Mesenchymal stem cell (in vitro differentiated cells and primary cell): ENCODE measurements around the gene ACACB.

ENCODE experiments used
- DNase-seq: peaks from one replicate; pipeline ENCODE4 v3.0.0-alpha.2; 2013
- H2AFZ ChIP-seq: one replicate; pipeline ENCODE4 v1.6.1; 2013; ENCODE audit warnings: low read depth, mild to moderate bottlenecking, control low read depth, inconsistent platforms, low read length, moderate library complexity
- H2AK5ac ChIP-seq: 2 replicates; pipeline ENCODE4 v1.6.1; 2013; ENCODE audit warnings: low read length, moderate library complexity, mild to moderate bottlenecking, inconsistent platforms; ENCODE audit not compliant: severe bottlenecking
- H2BK120ac ChIP-seq: one replicate; pipeline ENCODE4 v1.6.1; 2013; ENCODE audit warnings: low read depth, mild to moderate bottlenecking, inconsistent platforms, low read length, moderate library complexity
- H2BK12ac ChIP-seq, 2 experiments: one replicate each; pipeline ENCODE4 v1.6.1; 2013; ENCODE audit warnings: inconsistent platforms in 2 of 2, low read length in 2 of 2, mild to moderate bottlenecking in 2 of 2, moderate library complexity in 2 of 2, control low read depth in 1 of 2
- H2BK15ac ChIP-seq: one replicate; pipeline ENCODE4 v1.6.1; 2013; ENCODE audit warnings: mild to moderate bottlenecking, low read depth, inconsistent platforms; ENCODE audit not compliant: poor library complexity, severe bottlenecking
- H2BK5ac ChIP-seq: 2 replicates; pipeline ENCODE4 v1.6.1; 2013; ENCODE audit warnings: low read depth, mild to moderate bottlenecking, low read length, control low read depth, inconsistent platforms; ENCODE audit not compliant: poor library complexity, severe bottlenecking
- H3K14ac ChIP-seq, 2 experiments: one replicate each; pipeline ENCODE4 v1.6.1; 2013; ENCODE audit warnings: inconsistent platforms in 2 of 2, low read length in 2 of 2, control low read depth in 1 of 2, mild to moderate bottlenecking in 1 of 2, moderate library complexity in 1 of 2
- H3K18ac ChIP-seq, 2 experiments: one replicate each; pipeline ENCODE4 v1.6.1; 2013; ENCODE audit warnings: inconsistent platforms in 2 of 2, low read length in 2 of 2, control low read depth in 1 of 2, low read depth in 1 of 2, mild to moderate bottlenecking in 1 of 2
- H3K23ac ChIP-seq, 2 experiments: one replicate each; pipeline ENCODE4 v1.6.1; 2013; ENCODE audit warnings: inconsistent platforms in 2 of 2, low read length in 2 of 2, mild to moderate bottlenecking in 2 of 2, moderate library complexity in 2 of 2, control low read depth in 1 of 2
- H3K27ac ChIP-seq: 2 replicates; pipeline ENCODE4 v1.5.1; 2013; ENCODE audit warnings: mild to moderate bottlenecking, moderate library complexity, low read length, control low read depth, inconsistent platforms; ENCODE audit not compliant: poor library complexity, severe bottlenecking
- H3K27me3 ChIP-seq, 2 experiments: 2 replicates each; pipeline versions ENCODE4 v1.6.1 to v1.7.0; 2013; ENCODE audit warnings: low read length in 2 of 2, mild to moderate bottlenecking in 2 of 2, moderate library complexity in 2 of 2, control low read depth in 1 of 2, inconsistent platforms in 1 of 2; ENCODE audit not compliant: control insufficient read depth in 1 of 2, insufficient read depth in 1 of 2
- H3K36me3 ChIP-seq, 2 experiments: 2 replicates each; pipeline versions ENCODE4 v1.6.1 to v1.7.0; 2013; ENCODE audit warnings: low read length in 2 of 2, control low read depth in 1 of 2, inconsistent platforms in 1 of 2, low read depth in 1 of 2, mild to moderate bottlenecking in 1 of 2; ENCODE audit not compliant: insufficient read depth in 2 of 2, control insufficient read depth in 1 of 2
- H3K4ac ChIP-seq, 2 experiments: one replicate each; pipeline ENCODE4 v1.6.1; 2013; ENCODE audit warnings: inconsistent platforms in 2 of 2, low read length in 2 of 2, mild to moderate bottlenecking in 2 of 2, moderate library complexity in 2 of 2, control low read depth in 1 of 2, low read depth in 1 of 2
- H3K4me1 ChIP-seq: 2 replicates; pipeline ENCODE4 v1.6.1; 2013; ENCODE audit warnings: low read depth, low read length, control low read depth; ENCODE audit not compliant: control insufficient read depth, insufficient read depth
- H3K4me2 ChIP-seq: 2 replicates; pipeline ENCODE4 v1.6.1; 2013; ENCODE audit warnings: low read length, mild to moderate bottlenecking, inconsistent platforms; ENCODE audit not compliant: poor library complexity, severe bottlenecking
- H3K4me3 ChIP-seq, 2 experiments: 2 replicates each; pipeline versions ENCODE4 v1.5.1 to v1.7.0; 2013; ENCODE audit warnings: low read length in 2 of 2, mild to moderate bottlenecking in 2 of 2, control low read depth in 1 of 2, low read depth in 1 of 2; ENCODE audit not compliant: insufficient read depth in 1 of 2
- H3K79me1 ChIP-seq: replicated peaks from 2 replicates; pipeline ENCODE4 v1.6.1; 2013; ENCODE audit warnings: mild to moderate bottlenecking, control low read depth, low read length, inconsistent platforms; ENCODE audit not compliant: poor library complexity, severe bottlenecking
- H3K9ac ChIP-seq: 2 replicates; pipeline ENCODE4 v1.7.0; 2013; ENCODE audit warnings: mild to moderate bottlenecking, low read length, moderate library complexity
- H3K9me3 ChIP-seq: 2 replicates; pipeline ENCODE4 v1.7.0; 2013; ENCODE audit warnings: mild to moderate bottlenecking, low read length; ENCODE audit not compliant: control insufficient read depth
- H4K8ac ChIP-seq: one replicate; pipeline ENCODE4 v1.6.1; 2013; ENCODE audit warnings: inconsistent platforms, mild to moderate bottlenecking, low read length, moderate library complexity
- H4K91ac ChIP-seq: one replicate; pipeline ENCODE4 v1.6.1; 2013; ENCODE audit warnings: mild to moderate bottlenecking, low read length, inconsistent platforms
- WGBS: methylation state at CpG from one replicate; pipeline ENCODE4 v1.1.7; 2013; ENCODE audit warnings: mixed read lengths; 5-methylcytosine and 5-hydroxymethylcytosine counted together

ACACB gene

DNA sequence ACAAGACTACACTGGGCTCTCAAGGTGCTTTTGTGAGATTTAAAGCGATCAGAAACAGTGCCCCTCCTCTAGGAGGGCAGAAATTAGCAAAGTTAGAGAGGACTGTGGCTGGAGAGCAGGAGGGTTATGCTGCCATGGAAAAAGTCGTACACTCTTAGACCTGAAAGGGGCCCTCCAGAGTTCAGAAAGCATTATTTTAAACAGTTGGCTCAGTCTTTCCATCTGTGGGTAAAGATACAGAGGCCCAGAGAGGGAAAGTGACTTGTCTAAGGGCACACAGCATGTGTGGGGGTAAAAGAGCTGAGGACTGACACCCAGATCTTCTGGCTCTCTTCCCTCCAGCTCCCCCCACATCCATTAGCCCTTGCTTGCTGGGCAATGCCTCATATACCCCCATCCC, 145.6 kb downstream of the ACACB start:
- DNase-seq: no peak
- no peak overlapping the region for H2AK5ac ChIP-seq

DNA sequence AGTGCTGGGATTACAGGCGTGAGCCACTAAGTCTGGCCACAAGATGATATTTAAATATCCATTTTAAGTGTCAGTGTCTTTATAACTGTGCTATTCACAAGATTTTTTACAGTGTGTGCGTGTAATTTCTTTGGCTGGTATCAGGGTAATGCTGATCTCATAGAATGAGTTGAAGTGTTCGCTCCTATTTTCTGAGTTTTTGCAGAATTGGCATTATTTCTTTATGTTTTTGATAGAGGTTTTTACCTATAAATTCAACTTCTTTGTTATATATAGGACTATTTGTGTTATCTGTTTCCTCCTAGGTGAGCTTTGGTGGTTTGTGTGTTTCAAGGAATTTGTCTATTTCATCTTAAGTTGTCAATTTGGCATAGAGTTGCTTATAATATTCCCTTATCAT, 147.1 kb downstream of the ACACB start:
- no peak overlapping the region for H3K4ac ChIP-seq
- no peak overlapping the region for H2BK15ac ChIP-seq
- H2BK12ac ChIP-seq: no peak overlapping the region
- H4K8ac ChIP-seq: no peak overlapping the region
- no peaks in the 10 kb centered on the region for H3K79me1 ChIP-seq
- no peak overlapping the region for H3K9ac ChIP-seq
- H3K4me2 ChIP-seq: no peak overlapping the region
- no peak overlapping the region for H3K4me3 ChIP-seq
- H2BK5ac ChIP-seq: no peak overlapping the region
- H3K18ac ChIP-seq: no peak overlapping the region
- no peak overlapping the region for H3K23ac ChIP-seq
- H3K27ac ChIP-seq: no peak overlapping the region
- H2BK120ac ChIP-seq: no peak overlapping the region
- H3K36me3 ChIP-seq: peaks cover 9 to 31% of the 10 kb centered on the region in 2 experiments
- no peak overlapping the region for H2AFZ ChIP-seq
- no peak overlapping the region for H3K14ac ChIP-seq
- H3K9me3 ChIP-seq: no peaks in the 10 kb centered on the region
- H2AK5ac ChIP-seq: no peak overlapping the region
- no peak overlapping the region for H4K91ac ChIP-seq
- no peaks in the 10 kb centered on the region for H3K4me1 ChIP-seq
- 93% methylated on average over 2 of the region's 3 CpGs for WGBS
- DNase-seq: no peak
- H3K27me3 ChIP-seq: no peaks in the 10 kb centered on the region

More for the DNA sequence above, 145.6 kb downstream of the ACACB start:
- Histone ChIP-seq H3K27ac (no peak overlapping the region), H4K8ac (no peak overlapping the region), H2BK120ac (no peak overlapping the region), H3K4ac (no peak overlapping the region), H2AFZ (no peak overlapping the region), H2BK12ac (no peak overlapping the region), H2BK15ac (no peak overlapping the region), H3K9ac (no peak overlapping the region), H3K9me3 (no peaks in the 10 kb centered on the region), H4K91ac (no peak overlapping the region), H3K23ac (no peak overlapping the region), H3K4me3 (no peak overlapping the region), H3K27me3 (no peaks in the 10 kb centered on the region), H3K18ac (no peak overlapping the region), H3K36me3 (peaks cover 9 to 31% of the 10 kb centered on the region in 2 experiments), H3K4me1 (no peaks in the 10 kb centered on the region), H3K79me1 (no peaks in the 10 kb centered on the region), H2BK5ac (no peak overlapping the region), H3K14ac (no peak overlapping the region), H3K4me2 (no peak overlapping the region)
- WGBS: 81% methylated on average over 2 of the region's 2 CpGs

DNA sequence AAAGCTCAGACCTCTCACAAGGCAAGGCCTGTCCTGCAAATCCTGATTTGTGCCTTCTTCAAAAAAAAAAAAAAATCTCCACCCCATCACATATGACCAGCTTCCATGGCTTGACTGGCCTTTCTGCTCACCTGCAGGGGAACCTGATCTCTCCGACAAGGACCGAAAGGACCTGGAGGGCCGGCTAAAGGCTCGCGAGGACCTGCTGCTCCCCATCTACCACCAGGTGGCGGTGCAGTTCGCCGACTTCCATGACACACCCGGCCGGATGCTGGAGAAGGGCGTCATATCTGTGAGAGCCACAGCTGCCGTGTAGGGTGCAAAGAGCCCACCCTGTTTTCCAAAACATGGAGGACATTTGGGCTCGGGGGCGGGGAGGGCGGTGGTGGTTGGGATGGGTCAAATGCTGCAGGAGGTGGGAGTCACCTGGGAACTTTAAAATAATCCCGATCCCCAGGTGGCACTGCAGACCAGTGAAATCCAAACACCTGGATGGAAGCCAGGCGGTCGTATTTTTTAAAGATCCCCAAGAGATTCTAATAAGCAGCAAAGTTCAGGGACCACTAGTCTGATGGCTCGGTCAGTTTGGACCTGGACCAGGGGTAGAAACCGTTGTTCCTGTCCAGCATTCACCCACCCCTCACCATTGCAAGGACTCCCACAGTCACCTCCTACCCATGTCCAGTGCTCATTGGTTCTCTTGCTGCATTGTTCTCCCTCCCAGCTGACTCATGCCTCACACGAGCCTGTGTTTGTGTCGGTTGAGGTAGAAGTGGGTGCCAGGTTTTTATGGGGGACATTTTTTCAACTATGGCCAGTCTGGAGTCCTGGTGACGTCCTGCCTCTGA, 147.9 kb downstream of the ACACB start:
- Histone ChIP-seq H3K9ac (no peak overlapping the region), H3K4me2 (no peak overlapping the region), H3K9me3 (no peaks in the 10 kb centered on the region), H3K4me3 (no peak overlapping the region), H3K36me3 (peaks cover 9 to 31% of the 10 kb centered on the region in 2 experiments), H3K23ac (no peak overlapping the region), H3K18ac (no peak overlapping the region), H2BK5ac (no peak overlapping the region), H4K8ac (no peak overlapping the region), H2BK15ac (no peak overlapping the region), H3K27ac (no peak overlapping the region), H3K4ac (no peak overlapping the region), H2AK5ac (no peak overlapping the region), H2BK120ac (no peak overlapping the region), H3K27me3 (no peaks in the 10 kb centered on the region), H2BK12ac (no peak overlapping the region), H3K79me1 (no peaks in the 10 kb centered on the region), H4K91ac (no peak overlapping the region), H2AFZ (peak overlapping the region; percentile 30), H3K14ac (no peak overlapping the region), H3K4me1 (no peaks in the 10 kb centered on the region)
- WGBS: 30% methylated on average over 23 of the region's 23 CpGs
- peak; percentile 43 for DNase-seq

DNA sequence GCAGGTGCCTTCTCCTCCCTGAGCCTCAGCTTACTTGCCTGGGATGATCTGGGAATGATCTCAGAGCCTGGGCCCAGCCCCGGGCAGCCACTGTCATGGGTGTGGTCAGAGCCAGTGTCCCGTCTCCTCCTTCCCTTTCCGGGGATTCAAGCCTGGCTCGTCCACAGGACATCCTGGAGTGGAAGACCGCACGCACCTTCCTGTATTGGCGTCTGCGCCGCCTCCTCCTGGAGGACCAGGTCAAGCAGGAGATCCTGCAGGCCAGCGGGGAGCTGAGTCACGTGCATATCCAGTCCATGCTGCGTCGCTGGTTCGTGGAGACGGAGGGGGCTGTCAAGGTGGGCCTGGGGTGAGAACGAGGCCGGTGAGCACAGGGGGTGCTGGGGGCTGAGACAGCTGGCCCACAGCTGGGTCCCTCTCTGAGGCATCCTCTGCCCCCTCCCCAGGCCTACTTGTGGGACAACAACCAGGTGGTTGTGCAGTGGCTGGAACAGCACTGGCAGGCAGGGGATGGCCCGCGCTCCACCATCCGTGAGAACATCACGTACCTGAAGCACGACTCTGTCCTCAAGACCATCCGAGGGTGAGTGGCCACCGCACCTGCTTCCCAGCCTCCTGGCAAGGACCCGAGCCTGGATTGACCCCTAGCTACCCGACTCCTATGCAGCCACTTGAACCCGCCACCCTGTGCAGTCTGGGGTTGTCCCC, 148.7 kb downstream of the ACACB start:
- H4K8ac ChIP-seq: no peak overlapping the region
- H3K27ac ChIP-seq: no peak overlapping the region
- no peaks in the 10 kb centered on the region for H3K79me1 ChIP-seq
- no peak overlapping the region for H3K4me2 ChIP-seq
- no peak overlapping the region for H3K4me3 ChIP-seq
- no peak overlapping the region for H2BK15ac ChIP-seq
- H3K9ac ChIP-seq: no peak overlapping the region
- WGBS: 96% methylated on average over 27 of the region's 27 CpGs
- no peak overlapping the region for H2BK120ac ChIP-seq
- H3K4ac ChIP-seq: no peak overlapping the region
- H3K18ac ChIP-seq: no peak overlapping the region
- DNase-seq: no peak
- H3K4me1 ChIP-seq: no peaks in the 10 kb centered on the region
- no peak overlapping the region for H4K91ac ChIP-seq
- H3K23ac ChIP-seq: no peak overlapping the region
- H3K36me3 ChIP-seq: peaks cover 9 to 26% of the 10 kb centered on the region in 2 experiments
- H2AK5ac ChIP-seq: no peak overlapping the region
- H3K27me3 ChIP-seq: no peaks in the 10 kb centered on the region
- H2BK12ac ChIP-seq: no peak overlapping the region
- no peaks in the 10 kb centered on the region for H3K9me3 ChIP-seq
- H2BK5ac ChIP-seq: no peak overlapping the region
- no peak overlapping the region for H2AFZ ChIP-seq
- no peak overlapping the region for H3K14ac ChIP-seq
